GM19438 (cell line): ENCODE results near the gene SNX13.

Experiments
- ATAC-seq: cut with Tn5 transposase; IDR thresholded peaks from one replicate; pipeline ENCODE4 v1.9.1; 2021; ENCODE audit warnings: low read depth; ENCODE audit not compliant: unreplicated experiment

The SNX13 gene

GRCh38 chr7:17940302-17940883, at the start of gene SNX13:
Gene SNX13, minus strand, starts transcription at chr7:17940494. Its CDS starts 199 bp downstream, at chr7:17940295.
- peak; percentile 91 for ATAC-seq

- no peak for ATAC-seq
These were observed 49.3 kb upstream of the SNX13 start for GRCh38 chr7:17989546-17989945.

GRCh38 chr7:17988858-17989257, 48.6 kb upstream of the SNX13 start:
- ATAC-seq, result no peak

GRCh38 chr7:17988141-17988540, 47.8 kb upstream of the SNX13 start:
- no peak for ATAC-seq

GRCh38 chr7:17986851-17987250, 46.6 kb upstream of the SNX13 start:
- ATAC-seq, result no peak

GRCh38 chr7:17985473-17986239, 45.4 kb upstream of the SNX13 start:
- ATAC-seq, result no peak

GRCh38 chr7:17984288-17984687, 44.0 kb upstream of the SNX13 start:
- no peak for ATAC-seq

- no peak for ATAC-seq
These were observed 43.1 kb upstream of the SNX13 start for GRCh38 chr7:17983221-17984062.

- no peak for ATAC-seq
These were observed 36.7 kb upstream of the SNX13 start for GRCh38 chr7:17976952-17977351.

- ATAC-seq, result no peak
These were observed 31.1 kb upstream of the SNX13 start for GRCh38 chr7:17971411-17971810.

GRCh38 chr7:17968791-17969715, 28.8 kb upstream of the SNX13 start:
- ATAC-seq, result no peak

- ATAC-seq, result no peak
These were observed 26.4 kb upstream of the SNX13 start for GRCh38 chr7:17966706-17967105.

GRCh38 chr7:17965603-17966002, 25.3 kb upstream of the SNX13 start:
- ATAC-seq, result no peak

- ATAC-seq, result no peak
These were observed 23.0 kb upstream of the SNX13 start for GRCh38 chr7:17963281-17963680.

- no peak for ATAC-seq
These were observed 22.4 kb upstream of the SNX13 start for GRCh38 chr7:17962652-17963051.

GRCh38 chr7:17957871-17958270, 17.6 kb upstream of the SNX13 start:
- ATAC-seq, result no peak

GRCh38 chr7:17952387-17952786, 12.1 kb upstream of the SNX13 start:
- ATAC-seq, result peak; percentile 100

- no peak for ATAC-seq
These were observed 11.5 kb upstream of the SNX13 start for GRCh38 chr7:17951742-17952254.

- no peak for ATAC-seq
These were observed 8.4 kb upstream of the SNX13 start for GRCh38 chr7:17948526-17949238.
